Large intestine (tissue), 12 donors: Measurements from ENCODE around the gene CTNND1. TPM values are rescaled to one million over a fixed set of nuclear protein-coding genes. Genes with fewer than 3 reads are reported as not detected.
"Not testable (repeated sequence)": the region's sequence is repeated elsewhere in the genome, so short reads cannot be mapped to it uniquely, and the experiment has no call there.

Experiments
- DNase-seq, 2 donors: peaks; one replicate each; pipeline versions ENCODE4 v3.0.0 to v3.0.0-alpha.2; 2013
- H3K27ac ChIP-seq: one replicate; pipeline ENCODE4 v1.5.1; 2013; ENCODE audit warnings: low read length
- H3K27me3 ChIP-seq: 2 replicates; pipeline ENCODE4 v1.6.1; 2013; ENCODE audit warnings: low read length; ENCODE audit not compliant: control insufficient read depth, insufficient read depth
- H3K36me3 ChIP-seq: 2 replicates; pipeline ENCODE4 v1.6.1; 2013; ENCODE audit warnings: low read length; ENCODE audit not compliant: control insufficient read depth, insufficient read depth
- H3K4me1 ChIP-seq: one replicate; pipeline ENCODE4 v1.6.1; 2013; ENCODE audit warnings: low read length; ENCODE audit not compliant: control insufficient read depth, insufficient read depth
- H3K4me3 ChIP-seq: one replicate; pipeline ENCODE4 v1.5.1; 2013; ENCODE audit warnings: low read length
- H3K9me3 ChIP-seq: one replicate; pipeline ENCODE4 v1.6.1; 2013; ENCODE audit warnings: mild to moderate bottlenecking, low read depth, low read length, moderate library complexity; ENCODE audit not compliant: control insufficient read depth
- WGBS: methylation state at CpG from one replicate; pipeline ENCODE4 v1.1.5; 2013; ENCODE audit warnings: low lambda C conversion rate; ENCODE audit not compliant: insufficient coverage; 5-methylcytosine and 5-hydroxymethylcytosine counted together
- long read RNA-seq, 11 donors: transcript quantifications; one replicate each; lab custom pipeline, GENCODE V29; 2026
- polyA plus RNA-seq: library from polyadenylated mRNA; unstranded; fragments of 120-200 nt; gene quantifications from one replicate; pipeline ENCODE4 v1.2.1, GENCODE V29; 2013

CTNND1 gene
- 224 TPM for polyA plus RNA-seq
- long read RNA-seq, donor 1, full-length matches to known transcripts, result 8 of 56 reads
- long read RNA-seq, donor 1, partial matches to known transcripts, result 48 of 56 reads
- long read RNA-seq, donor 1, other reads (novel, unspliced or antisense), result 0 of 56 reads
- long read RNA-seq, donor 2, full-length matches to known transcripts, result 12 of 17 reads
- long read RNA-seq, donor 2, partial matches to known transcripts, result 5 of 17 reads
- long read RNA-seq, donor 2, other reads (novel, unspliced or antisense), result 0 of 17 reads
- long read RNA-seq, donor 3, result 0 reads
- long read RNA-seq, donor 4, full-length matches to known transcripts, result 2 of 10 reads
- long read RNA-seq, donor 4, partial matches to known transcripts, result 8 of 10 reads
- long read RNA-seq, donor 4, other reads (novel, unspliced or antisense), result 0 of 10 reads
- long read RNA-seq, donor 5, full-length matches to known transcripts, result 10 of 10 reads
- long read RNA-seq, donor 5, partial matches to known transcripts, result 0 of 10 reads
- long read RNA-seq, donor 5, other reads (novel, unspliced or antisense), result 0 of 10 reads
- long read RNA-seq, donor 6, full-length matches to known transcripts, result 3 of 18 reads
- long read RNA-seq, donor 6, partial matches to known transcripts, result 15 of 18 reads
- long read RNA-seq, donor 6, other reads (novel, unspliced or antisense), result 0 of 18 reads
- long read RNA-seq, donor 7, full-length matches to known transcripts, result 5 of 41 reads
- long read RNA-seq, donor 7, partial matches to known transcripts, result 36 of 41 reads
- long read RNA-seq, donor 7, other reads (novel, unspliced or antisense), result 0 of 41 reads
- long read RNA-seq, donor 8, full-length matches to known transcripts, result 5 of 27 reads
- long read RNA-seq, donor 8, partial matches to known transcripts, result 22 of 27 reads
- long read RNA-seq, donor 8, other reads (novel, unspliced or antisense), result 0 of 27 reads
- long read RNA-seq, donor 9, full-length matches to known transcripts, result 5 of 12 reads
- long read RNA-seq, donor 9, partial matches to known transcripts, result 7 of 12 reads
- long read RNA-seq, donor 9, other reads (novel, unspliced or antisense), result 0 of 12 reads
- long read RNA-seq, donor 10, full-length matches to known transcripts, result 11 of 28 reads
- long read RNA-seq, donor 10, partial matches to known transcripts, result 17 of 28 reads
- long read RNA-seq, donor 10, other reads (novel, unspliced or antisense), result 0 of 28 reads
- long read RNA-seq, donor 11, full-length matches to known transcripts, result 13 of 20 reads
- long read RNA-seq, donor 11, partial matches to known transcripts, result 7 of 20 reads
- long read RNA-seq, donor 11, other reads (novel, unspliced or antisense), result 0 of 20 reads

- Histone ChIP-seq H3K4me3 (peak within 1 kb of the TSS; percentile 73), H3K27ac (peak within 1 kb of the TSS; percentile 94), H3K4me1 (peaks cover 12% of the 10 kb centered on the region), H3K27me3 (no peaks in the 10 kb centered on the region), H3K9me3 (no peaks in the 10 kb centered on the region), H3K36me3 (no peaks in the 10 kb centered on the region)
- peak; percentile 96 to 97 for DNase-seq
- 0% methylated on average over 7 of the region's 13 CpGs for WGBS
These were observed at the start of gene CTNND1 for GRCh38 chr11:57761301-57762234. CTNND1 (plus strand) TSS chr11:57761802; CDS start chr11:57791479, 29,677 bp downstream.

GRCh38 chr11:57712256-57713150 is 49.1 kb upstream of the CTNND1 start, which contains the start of gene TMX2:
TMX2 (plus strand) TSS chr11:57712593; CDS start chr11:57712619, 26 bp downstream.
- H3K4me1 ChIP-seq, result peaks cover 12% of the 10 kb centered on the region
- no peaks in the 10 kb centered on the region for H3K27me3 ChIP-seq
- WGBS, result 0% methylated on average over 1 of the region's 53 CpGs
- H3K4me3 ChIP-seq, result peak within 1 kb of the TSS; percentile 95
- H3K9me3 ChIP-seq, result no peaks in the 10 kb centered on the region
- peak within 1 kb of the TSS; percentile 89 for H3K27ac ChIP-seq
- DNase-seq, result peak; percentile 98 to 99
- peaks cover 5% of the 10 kb centered on the region for H3K36me3 ChIP-seq

GRCh38 chr11:57713835-57714234 is 47.8 kb upstream of the CTNND1 start:
- Histone ChIP-seq H3K27ac (no peak overlapping the region), H3K36me3 (peaks cover 10% of the 10 kb centered on the region), H3K9me3 (no peaks in the 10 kb centered on the region), H3K27me3 (no peaks in the 10 kb centered on the region), H3K4me3 (peak overlapping the region; percentile 95), H3K4me1 (peaks cover 12% of the 10 kb centered on the region)
- no CpG with 5 or more reads among the region's 2 CpGs for WGBS
- DNase-seq, result no peak

GRCh38 chr11:57716726-57717125 is 44.9 kb upstream of the CTNND1 start:
- not testable (repeated sequence) for DNase-seq, H3K9me3 ChIP-seq, H3K4me3 ChIP-seq, H3K27ac ChIP-seq, H3K27me3 ChIP-seq, H3K4me1 ChIP-seq
- H3K36me3 ChIP-seq, result peaks cover 19% of the 10 kb centered on the region
- WGBS, result no CpG with 5 or more reads among the region's 34 CpGs

- no peaks in the 10 kb centered on the region for H3K36me3 ChIP-seq
- no peaks in the 10 kb centered on the region for H3K4me1 ChIP-seq
- no peaks in the 10 kb centered on the region for H3K27me3 ChIP-seq
- no CpG with 5 or more reads among the region's 2 CpGs for WGBS
- H3K9me3 ChIP-seq, result no peaks in the 10 kb centered on the region
- no peak overlapping the region for H3K27ac ChIP-seq
- no peak overlapping the region for H3K4me3 ChIP-seq
- no peak for DNase-seq
These were observed 34.4 kb upstream of the CTNND1 start for GRCh38 chr11:57727185-57727584.

- H3K36me3 ChIP-seq, result no peaks in the 10 kb centered on the region
- WGBS, result 83% methylated on average over 1 of the region's 7 CpGs
- no peak for DNase-seq
- H3K27me3 ChIP-seq, result no peaks in the 10 kb centered on the region
- no peaks in the 10 kb centered on the region for H3K4me1 ChIP-seq
- no peaks in the 10 kb centered on the region for H3K9me3 ChIP-seq
- no peak overlapping the region for H3K4me3 ChIP-seq
- no peak overlapping the region for H3K27ac ChIP-seq
These were observed 32.8 kb upstream of the CTNND1 start for GRCh38 chr11:57728829-57729228.

GRCh38 chr11:57729479-57729878 is 32.1 kb upstream of the CTNND1 start:
- H3K36me3 ChIP-seq, result no peaks in the 10 kb centered on the region
- no peak for DNase-seq
- H3K27ac ChIP-seq, result no peak overlapping the region
- no peaks in the 10 kb centered on the region for H3K4me1 ChIP-seq
- WGBS, result 90% methylated on average over 2 of the region's 7 CpGs
- H3K27me3 ChIP-seq, result no peaks in the 10 kb centered on the region
- no peak overlapping the region for H3K4me3 ChIP-seq
- no peaks in the 10 kb centered on the region for H3K9me3 ChIP-seq

- Histone ChIP-seq H3K4me1 (peaks cover 6% of the 10 kb centered on the region), H3K27ac (no peak overlapping the region), H3K4me3 (no peak overlapping the region), H3K36me3 (peaks cover 10% of the 10 kb centered on the region), H3K9me3 (no peaks in the 10 kb centered on the region), H3K27me3 (no peaks in the 10 kb centered on the region)
- DNase-seq, result no peak
- WGBS, result no CpG with 5 or more reads among the region's 1 CpG
These were observed 28.9 kb upstream of the CTNND1 start for GRCh38 chr11:57732661-57733060.
